ENCODE results near the gene POMT1.

POMT1 gene

DNA sequence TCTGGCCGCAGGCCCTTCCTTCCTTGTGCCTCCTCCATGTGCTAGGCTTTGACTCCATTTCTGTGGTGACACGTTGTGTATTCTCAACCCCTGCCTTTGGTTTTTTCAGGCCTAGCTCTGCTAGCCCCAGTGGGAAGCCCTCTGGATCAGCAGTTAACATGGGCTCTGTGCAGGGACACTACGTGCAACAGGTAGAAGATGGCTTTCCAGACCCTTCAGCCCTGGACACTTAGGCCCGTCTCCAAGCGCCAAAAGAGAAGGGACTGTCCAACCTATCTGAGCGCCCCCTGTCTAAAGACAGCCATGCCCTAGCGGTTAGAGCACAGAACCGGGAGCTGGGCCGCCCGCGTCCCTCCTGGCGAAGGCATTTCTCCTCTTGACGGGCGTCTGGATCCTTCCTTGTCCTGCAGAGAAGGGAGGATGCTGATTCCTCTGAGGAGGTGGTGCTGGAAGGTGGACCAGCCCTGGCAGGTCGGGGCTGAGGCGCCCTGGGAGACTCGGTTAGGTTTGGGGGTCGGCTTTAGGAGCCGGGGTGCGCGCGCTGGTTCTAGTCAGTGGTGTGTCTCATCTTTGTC is 8.3 kb upstream of the POMT1 start:
- Histone ChIP-seq H2AFZ (ENCODE audit: low read length) (no peak overlapping the region), H3K27ac (ENCODE audit: low read depth, low read length, poor library complexity, severe bottlenecking) (no peak overlapping the region), H3K27me3 (ENCODE audit: insufficient read depth, low read length) (no peaks in the 10 kb centered on the region), H3F3A (ENCODE audit: insufficient read depth, low read length) (no peaks in the 10 kb centered on the region), H3K4me3 (ENCODE audit: low read depth, low read length, poor library complexity, severe bottlenecking) (no peak overlapping the region), H4K20me1 (ENCODE audit: insufficient read depth, low read length) (no peaks in the 10 kb centered on the region), H3K36me3 (ENCODE audit: insufficient read depth, low read length) (peaks cover 100% of the 10 kb centered on the region), H3K9ac (ENCODE audit: low read length) (no peak overlapping the region), H3K9me2 (ENCODE audit: low read depth, low read length) (no peaks in the 10 kb centered on the region), H3K4me2 (ENCODE audit: low read length) (no peak overlapping the region), H3K79me2 (ENCODE audit: insufficient read depth, low read length) (no peaks in the 10 kb centered on the region), H3K9me3 (ENCODE audit: low read length) (no peaks in the 10 kb centered on the region), H3K4me1 (ENCODE audit: insufficient read depth, low read length, severe bottlenecking) (no peaks in the 10 kb centered on the region)
- TF ChIP-seq CTCF (IDR thresholded peaks at IDR 0.05; ENCODE audit: low read length) (no peak), EZH2 (IDR thresholded peaks at IDR 0.05; ENCODE audit: borderline replicate concordance, low read length) (no peak)

DNA sequence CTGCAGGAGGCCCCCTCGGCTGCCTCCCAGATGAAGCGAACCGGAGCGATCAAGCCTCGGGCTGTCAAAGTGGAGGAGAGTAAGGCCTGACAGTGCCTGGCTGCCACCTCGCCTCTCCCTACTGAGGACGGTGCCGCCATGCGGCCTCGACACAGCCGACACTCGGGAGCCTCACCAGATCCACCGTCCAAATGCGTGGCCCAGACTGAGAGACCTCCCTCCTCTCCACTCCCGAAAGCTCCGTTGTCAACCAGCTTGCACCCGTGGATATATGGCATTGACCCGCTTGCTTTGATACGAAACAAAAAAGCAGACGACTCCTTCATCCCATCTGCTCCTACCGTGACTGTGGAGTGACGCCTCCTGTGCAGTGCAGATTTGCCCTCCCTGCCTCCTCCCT is 6.9 kb upstream of the POMT1 start:
- Histone ChIP-seq H3K36me3 (ENCODE audit: insufficient read depth, low read length) (peaks cover 91% of the 10 kb centered on the region), H3K79me2 (ENCODE audit: insufficient read depth, low read length) (no peaks in the 10 kb centered on the region), H3K9ac (ENCODE audit: low read length) (no peak overlapping the region), H3K4me2 (ENCODE audit: low read length) (no peak overlapping the region), H3K9me3 (ENCODE audit: low read length) (no peaks in the 10 kb centered on the region), H4K20me1 (ENCODE audit: insufficient read depth, low read length) (no peaks in the 10 kb centered on the region), H2AFZ (ENCODE audit: low read length) (no peak overlapping the region), H3K4me1 (ENCODE audit: insufficient read depth, low read length, severe bottlenecking) (peaks cover 12% of the 10 kb centered on the region), H3K9me2 (ENCODE audit: low read depth, low read length) (no peaks in the 10 kb centered on the region), H3K27me3 (ENCODE audit: insufficient read depth, low read length) (no peaks in the 10 kb centered on the region), H3K4me3 (ENCODE audit: low read depth, low read length, poor library complexity, severe bottlenecking) (no peak overlapping the region), H3F3A (ENCODE audit: insufficient read depth, low read length) (no peaks in the 10 kb centered on the region; the same call in 1 of the 2 replicates), H3K27ac (ENCODE audit: low read depth, low read length, poor library complexity, severe bottlenecking) (no peak overlapping the region)
- TF ChIP-seq CTCF (IDR thresholded peaks at IDR 0.05; ENCODE audit: low read length) (no peak), EZH2 (IDR thresholded peaks at IDR 0.05; ENCODE audit: borderline replicate concordance, low read length) (no peak)

- Histone ChIP-seq H3K4me2 (ENCODE audit: low read length) (no peak overlapping the region), H3K4me1 (ENCODE audit: insufficient read depth, low read length, severe bottlenecking) (peaks cover 16% of the 10 kb centered on the region), H3K27me3 (ENCODE audit: insufficient read depth, low read length) (no peaks in the 10 kb centered on the region), H3K9me2 (ENCODE audit: low read depth, low read length) (no peaks in the 10 kb centered on the region), H3K9me3 (ENCODE audit: low read length) (no peaks in the 10 kb centered on the region), H3F3A (ENCODE audit: insufficient read depth, low read length) (peaks cover 6% of the 10 kb centered on the region), H3K9ac (ENCODE audit: low read length) (no peak overlapping the region), H3K27ac (ENCODE audit: low read depth, low read length, poor library complexity, severe bottlenecking) (no peak overlapping the region), H3K36me3 (ENCODE audit: insufficient read depth, low read length) (peaks cover 80% of the 10 kb centered on the region), H2AFZ (ENCODE audit: low read length) (no peak overlapping the region), H4K20me1 (ENCODE audit: insufficient read depth, low read length) (no peaks in the 10 kb centered on the region), H3K79me2 (ENCODE audit: insufficient read depth, low read length) (no peaks in the 10 kb centered on the region), H3K4me3 (ENCODE audit: low read depth, low read length, poor library complexity, severe bottlenecking) (no peak overlapping the region)
- TF ChIP-seq EZH2 (IDR thresholded peaks at IDR 0.05; ENCODE audit: borderline replicate concordance, low read length) (no peak), CTCF (IDR thresholded peaks at IDR 0.05; ENCODE audit: low read length) (no peak)
These were observed 5.8 kb upstream of the POMT1 start for GRCh38 chr9:131496844-131497405.

Measured in OCI-LY1 (cell line).